Fibroblast of mammary gland (primary cell): ENCODE measurements around the gene KRTAP19-8.

ENCODE experiments used
- DNase-seq: peaks from one replicate; pipeline ENCODE4 v3.0.0-alpha.2; 2010; ENCODE audit warnings: low read depth
- H3K4me3 ChIP-seq: 2 replicates; pipeline ENCODE4 v1.5.1; 2011; ENCODE audit warnings: low read depth, mild to moderate bottlenecking, low read length, moderate library complexity; ENCODE audit not compliant: control insufficient read depth
- TF ChIP-seq, protein P1 (sequence below): conservative IDR thresholded peaks from 2 replicates; pipeline ENCODE4 v1.5.1; 2011; ENCODE audit warnings: low read depth, low read length, inconsistent platforms; ENCODE audit not compliant: control insufficient read depth, insufficient read depth

Gene KRTAP19-8

DNA sequence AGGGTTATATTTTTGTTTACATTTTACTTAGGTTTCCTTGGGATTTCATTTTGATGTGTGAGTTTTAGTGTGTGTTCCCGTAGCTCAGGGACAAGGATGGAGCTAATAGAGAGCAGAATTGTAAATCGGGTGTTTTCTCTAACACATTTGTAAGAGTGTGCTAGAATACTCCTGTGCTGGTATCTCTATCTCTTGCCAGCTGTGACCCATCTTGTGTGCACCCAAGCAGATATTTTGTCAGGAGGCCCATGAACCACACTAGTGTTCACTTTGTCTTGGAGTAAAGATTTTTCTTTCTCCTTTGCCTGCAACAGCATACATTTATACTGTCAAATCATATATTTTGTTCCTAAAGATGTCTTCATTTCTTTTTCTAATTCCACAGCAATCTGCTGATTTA, 23.4 kb downstream of the KRTAP19-8 start:
- DNase-seq: no peak
- H3K4me3 ChIP-seq: no peak overlapping the region

DNA sequence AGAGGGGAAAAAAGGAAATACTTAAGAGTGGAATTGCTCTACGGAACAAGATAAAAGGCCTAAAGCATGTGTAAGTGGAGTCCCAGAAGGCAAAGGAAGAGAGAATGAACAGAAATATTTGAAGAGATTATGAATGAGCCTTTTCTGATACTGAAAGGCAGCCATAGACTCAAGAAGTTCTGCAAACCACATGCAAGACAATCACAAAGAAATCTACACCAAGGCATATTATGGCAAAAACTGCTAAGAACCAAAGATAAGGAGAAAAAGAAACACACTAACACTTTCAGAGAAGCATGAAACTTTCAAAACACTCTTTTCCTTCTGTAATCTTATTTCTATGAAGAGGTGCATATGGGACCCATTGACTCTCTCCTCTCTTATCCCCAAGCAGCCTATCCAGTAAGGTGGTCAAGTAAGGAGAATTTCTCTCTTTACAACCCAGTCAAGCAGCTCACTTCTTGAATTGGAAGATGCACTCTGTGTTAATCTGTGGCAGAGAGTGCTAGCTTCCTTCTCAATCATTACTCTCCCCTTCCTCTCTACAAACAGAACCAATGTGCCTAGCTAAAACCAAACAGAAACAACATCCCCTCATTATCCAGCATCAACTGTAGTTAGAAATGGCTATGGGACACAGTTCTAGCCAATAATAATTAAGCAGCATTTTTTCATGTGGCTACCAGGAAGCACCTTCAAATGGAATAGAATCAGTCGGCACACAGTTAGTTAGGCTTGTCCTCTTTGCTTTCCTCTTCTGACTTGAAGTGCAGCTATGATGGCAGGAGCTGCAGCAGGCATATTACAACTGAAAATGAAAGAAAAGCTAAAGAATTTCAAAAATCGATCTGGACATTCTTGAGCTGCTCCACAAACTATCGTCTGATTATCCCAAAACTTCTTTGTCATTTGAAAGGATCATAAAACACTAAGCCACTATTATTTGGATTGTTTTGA, 25.9 kb downstream of the KRTAP19-8 start:
- no peak for DNase-seq
- TF ChIP-seq, protein P1, sequence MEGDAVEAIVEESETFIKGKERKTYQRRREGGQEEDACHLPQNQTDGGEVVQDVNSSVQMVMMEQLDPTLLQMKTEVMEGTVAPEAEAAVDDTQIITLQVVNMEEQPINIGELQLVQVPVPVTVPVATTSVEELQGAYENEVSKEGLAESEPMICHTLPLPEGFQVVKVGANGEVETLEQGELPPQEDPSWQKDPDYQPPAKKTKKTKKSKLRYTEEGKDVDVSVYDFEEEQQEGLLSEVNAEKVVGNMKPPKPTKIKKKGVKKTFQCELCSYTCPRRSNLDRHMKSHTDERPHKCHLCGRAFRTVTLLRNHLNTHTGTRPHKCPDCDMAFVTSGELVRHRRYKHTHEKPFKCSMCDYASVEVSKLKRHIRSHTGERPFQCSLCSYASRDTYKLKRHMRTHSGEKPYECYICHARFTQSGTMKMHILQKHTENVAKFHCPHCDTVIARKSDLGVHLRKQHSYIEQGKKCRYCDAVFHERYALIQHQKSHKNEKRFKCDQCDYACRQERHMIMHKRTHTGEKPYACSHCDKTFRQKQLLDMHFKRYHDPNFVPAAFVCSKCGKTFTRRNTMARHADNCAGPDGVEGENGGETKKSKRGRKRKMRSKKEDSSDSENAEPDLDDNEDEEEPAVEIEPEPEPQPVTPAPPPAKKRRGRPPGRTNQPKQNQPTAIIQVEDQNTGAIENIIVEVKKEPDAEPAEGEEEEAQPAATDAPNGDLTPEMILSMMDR: no peak
- no peak overlapping the region for H3K4me3 ChIP-seq

More for the DNA sequence above, 23.4 kb downstream of the KRTAP19-8 start:
- TF ChIP-seq, protein P1: no peak

DNA sequence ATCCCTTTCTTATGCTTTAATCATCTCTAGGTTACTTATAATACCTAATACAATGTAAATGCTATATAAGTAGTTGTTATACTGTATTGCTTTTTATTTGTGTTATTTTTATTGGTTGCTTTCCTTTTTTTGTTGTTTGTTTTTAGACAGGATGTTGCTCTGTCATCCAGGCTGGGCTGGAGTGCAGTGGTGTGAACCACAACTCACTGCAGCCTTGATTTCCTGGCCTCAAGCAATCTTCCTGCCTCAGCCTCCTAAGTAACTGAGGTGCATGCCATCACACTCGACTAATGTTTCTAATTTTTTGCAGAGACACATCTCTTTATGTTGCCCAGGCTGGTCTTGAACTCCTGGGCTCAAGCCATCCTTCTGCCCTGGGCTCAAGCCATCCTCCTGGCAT, 26.9 kb downstream of the KRTAP19-8 start:
- TF ChIP-seq, protein P1: no peak
- DNase-seq: no peak
- H3K4me3 ChIP-seq: no peak overlapping the region

DNA sequence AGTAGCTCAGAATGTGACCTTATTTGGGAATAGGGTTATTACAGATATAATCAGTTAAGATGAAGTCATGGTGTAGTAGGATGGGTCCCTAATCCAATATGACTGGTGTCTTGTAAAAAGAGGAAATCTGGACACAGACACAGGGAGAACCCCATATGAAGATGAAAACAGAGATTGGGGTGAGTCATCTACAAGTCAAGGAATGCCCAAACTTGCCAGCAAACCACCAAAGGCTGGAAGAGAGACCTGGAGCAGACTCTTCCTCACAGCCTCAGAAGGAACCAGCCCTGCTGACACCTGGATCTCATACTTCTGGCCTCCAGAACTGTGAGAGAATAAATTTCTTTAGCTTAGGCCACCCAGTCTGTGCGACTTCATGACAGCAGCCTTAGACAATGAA, 29.9 kb downstream of the KRTAP19-8 start:
- DNase-seq: no peak
- no peak overlapping the region for H3K4me3 ChIP-seq
- TF ChIP-seq, protein P1: no peak

DNA sequence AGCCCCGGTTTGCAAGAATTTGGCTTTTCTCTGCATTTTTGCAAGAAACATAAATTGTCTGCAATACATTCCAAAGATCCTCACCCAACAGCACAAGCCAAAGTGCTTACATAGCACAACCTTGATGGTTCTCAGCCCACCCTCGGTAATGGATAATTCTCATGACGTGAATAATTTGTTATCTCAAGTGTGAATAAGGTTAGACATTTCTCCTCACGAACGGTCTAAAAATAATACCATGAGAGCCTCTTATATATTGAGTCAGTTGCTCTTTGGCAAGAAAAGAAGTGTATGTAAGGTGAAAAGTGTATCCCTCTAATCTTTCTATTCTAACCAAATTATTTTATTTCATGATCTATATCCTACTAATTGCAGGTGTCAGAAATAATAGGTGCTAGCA, 33.3 kb downstream of the KRTAP19-8 start:
- TF ChIP-seq, protein P1: no peak
- no peak for DNase-seq
- no peak overlapping the region for H3K4me3 ChIP-seq

DNA sequence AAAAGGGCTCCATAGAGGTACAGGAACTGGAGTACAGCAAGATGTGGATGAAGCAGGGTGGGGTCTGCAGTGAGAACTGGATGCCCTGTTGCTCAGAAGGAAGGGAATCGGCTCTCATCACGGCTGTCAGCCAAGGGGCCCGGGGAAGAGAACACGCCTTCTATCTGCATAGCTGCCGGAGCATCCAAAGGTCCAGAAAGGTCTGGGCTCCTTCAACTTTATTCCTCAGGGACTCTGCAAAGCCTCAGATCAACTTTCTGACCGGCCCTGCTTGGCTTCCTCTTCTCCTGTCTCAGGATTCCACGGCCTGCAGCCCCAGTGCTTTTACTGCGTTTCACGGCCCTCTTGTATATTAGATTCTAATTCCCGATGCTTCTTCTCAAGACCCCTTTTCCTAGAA, 34.8 kb downstream of the KRTAP19-8 start:
- no peak overlapping the region for H3K4me3 ChIP-seq
- no peak for DNase-seq
- TF ChIP-seq, protein P1: no peak

DNA sequence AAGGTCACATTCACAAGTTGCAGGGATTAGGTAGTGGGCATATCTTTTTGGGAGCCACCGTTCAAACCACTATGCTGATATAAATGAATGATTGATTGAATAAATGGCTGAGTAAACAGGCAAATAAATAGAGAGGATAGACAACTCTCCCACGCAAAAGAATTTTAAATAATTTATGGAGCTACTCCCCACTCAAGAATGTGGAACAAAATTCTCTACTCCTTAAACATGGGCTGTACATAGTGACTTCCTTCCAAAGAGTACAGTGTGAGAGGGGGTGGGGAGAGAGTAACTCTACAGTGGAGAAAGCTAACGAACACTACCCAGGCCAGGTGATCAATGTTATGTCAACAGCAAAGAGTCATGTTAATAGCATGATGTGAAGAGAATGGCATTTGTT, 40.7 kb downstream of the KRTAP19-8 start:
- TF ChIP-seq, protein P1: no peak
- DNase-seq: no peak
- no peak overlapping the region for H3K4me3 ChIP-seq
